DND-41 (cell line): ENCODE measurements around the gene RBM48.

Source experiments
- CTCF ChIP-seq: IDR thresholded peaks from 2 replicates; pipeline ENCODE4 v1.5.1; 2012; ENCODE audit warnings: borderline replicate concordance, low read length, moderate library complexity, mild to moderate bottlenecking; ENCODE audit not compliant: poor library complexity, severe bottlenecking; ENCODE audit errors: extremely low read depth
- EZH2 ChIP-seq: IDR thresholded peaks from 3 replicates; pipeline ENCODE4 v1.6.1; 2012; ENCODE audit warnings: borderline replicate concordance, low read depth, mild to moderate bottlenecking, moderate library complexity, low read length, inconsistent platforms; ENCODE audit not compliant: severe bottlenecking

DNA sequence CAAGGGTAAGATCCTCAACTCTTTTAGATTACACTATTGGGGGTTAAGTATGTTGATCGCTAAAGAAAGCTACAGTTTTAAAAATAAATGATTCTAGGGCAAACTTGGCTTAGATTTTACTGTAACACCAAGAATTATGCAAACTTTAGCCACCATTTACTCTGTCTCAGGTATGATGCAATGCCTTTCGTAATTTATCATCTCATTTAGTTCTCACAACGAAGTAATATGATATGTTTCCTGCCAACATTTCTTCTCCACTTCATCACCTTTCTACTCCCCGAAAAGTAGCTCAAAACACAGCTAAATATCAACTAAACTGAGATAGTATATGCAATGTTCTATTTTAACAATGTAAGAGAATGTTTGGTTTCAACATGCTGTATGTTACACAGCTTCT is 40.5 kb downstream of the RBM48 start:
- no peak for TF ChIP-seq CTCF
- TF ChIP-seq EZH2: no peak
